GM19438 (cell line): ENCODE results near the gene FAM110A.
"Not testable (repeated sequence)": the region's sequence is repeated elsewhere in the genome, so short reads cannot be mapped to it uniquely, and the experiment has no call there.

Source experiments
- ATAC-seq: cut with Tn5 transposase; IDR thresholded peaks from one replicate; pipeline ENCODE4 v1.9.1; 2021; ENCODE audit warnings: low read depth; ENCODE audit not compliant: unreplicated experiment

The FAM110A gene

GRCh38 chr20:892371-892770 is 58.9 kb downstream of the FAM110A start:
- not testable (repeated sequence) for ATAC-seq
